Keratinocyte (primary cell): ENCODE results near the gene ABLIM2. TPM values are rescaled to one million over a fixed set of nuclear protein-coding genes. Genes with fewer than 3 reads are reported as not detected.

Source experiments
- DNase-seq: peaks from one replicate; pipeline ENCODE4 v3.0.0-alpha.2; 2011; ENCODE audit warnings: low read depth, missing footprints, low spot score
- FAIRE-seq: peaks from 2 replicates; lab custom pipeline; 2011; peaks lifted over from hg19 to GRCh38; lab: Jason Lieb, UNC
- H2AFZ ChIP-seq: 2 replicates; pipeline ENCODE4 v1.6.0; 2012; ENCODE audit warnings: low read length, control low read depth, inconsistent platforms; ENCODE audit not compliant: control insufficient read depth
- H3K27ac ChIP-seq: 2 replicates; pipeline ENCODE4 v1.5.1; 2011; ENCODE audit warnings: low read length; ENCODE audit not compliant: control insufficient read depth, insufficient read depth
- H3K27me3 ChIP-seq: 3 replicates; pipeline ENCODE4 v1.6.0; 2011; ENCODE audit warnings: low read length; ENCODE audit not compliant: control insufficient read depth, insufficient read depth; ENCODE audit errors: extremely low read depth
- H3K36me3 ChIP-seq, 2 experiments: 2 replicates in 1 of 2; 3 replicates in 1 of 2; pipeline ENCODE4 v1.5.1; 2011; ENCODE audit warnings: low read length in 2 of 2, mild to moderate bottlenecking in 1 of 2; ENCODE audit not compliant: control insufficient read depth in 2 of 2, insufficient read depth in 2 of 2; ENCODE audit errors: extremely low read depth in 1 of 2
- H3K4me1 ChIP-seq: 3 replicates; pipeline ENCODE4 v1.5.1; 2011; ENCODE audit warnings: low read length; ENCODE audit not compliant: control insufficient read depth, insufficient read depth; ENCODE audit errors: extremely low read depth
- H3K4me2 ChIP-seq: 3 replicates; pipeline ENCODE4 v1.6.0; 2011; ENCODE audit warnings: low read depth, low read length; ENCODE audit not compliant: control insufficient read depth, insufficient read depth; ENCODE audit errors: extremely low read depth
- H3K4me3 ChIP-seq, 3 experiments: fragments of 200-600 bp in 1 of 3; sonication (generic) in 1 of 3; 2 replicates in 2 of 3; 3 replicates in 1 of 3; pipeline ENCODE4 v1.5.1; 2011 to 2016; ENCODE audit warnings: low read length in 3 of 3, mild to moderate bottlenecking in 3 of 3, control low read depth in 2 of 3, inconsistent platforms in 1 of 3, low read depth in 1 of 3, mixed read lengths in 1 of 3, mixed run types in 1 of 3, moderate library complexity in 1 of 3; ENCODE audit not compliant: control insufficient read depth in 2 of 3, insufficient read depth in 2 of 3; ENCODE audit errors: extremely low read depth in 1 of 3
- H3K79me2 ChIP-seq: 2 replicates; pipeline ENCODE4 v1.6.0; 2012; ENCODE audit warnings: low read length; ENCODE audit not compliant: control insufficient read depth, insufficient read depth
- H3K9ac ChIP-seq: 3 replicates; pipeline ENCODE4 v1.6.0; 2011; ENCODE audit warnings: low read length; ENCODE audit not compliant: control insufficient read depth, insufficient read depth; ENCODE audit errors: extremely low read depth
- H3K9me1 ChIP-seq: 3 replicates; pipeline ENCODE4 v1.6.0; 2011; ENCODE audit warnings: low read length; ENCODE audit not compliant: control insufficient read depth, insufficient read depth; ENCODE audit errors: extremely low read depth
- H3K9me3 ChIP-seq: 2 replicates; pipeline ENCODE4 v1.5.1; 2012; ENCODE audit warnings: low read depth, low read length; ENCODE audit not compliant: control insufficient read depth
- H4K20me1 ChIP-seq: 3 replicates; pipeline ENCODE4 v1.6.0; 2011; ENCODE audit warnings: low read length; ENCODE audit not compliant: control insufficient read depth, insufficient read depth; ENCODE audit errors: extremely low read depth
- CTCF ChIP-seq, 3 experiments: IDR thresholded peaks in 1 of 3; conservative IDR thresholded peaks in 1 of 3; optimal IDR thresholded peaks in 1 of 3; 2 replicates in 2 of 3; 3 replicates in 1 of 3; pipeline versions ENCODE3 to v1.5.1; 2011; ENCODE audit warnings: low read length in 3 of 3, mild to moderate bottlenecking in 3 of 3, moderate library complexity in 2 of 3, control low read depth in 1 of 3, inconsistent platforms in 1 of 3; ENCODE audit not compliant: insufficient read depth in 2 of 3; ENCODE audit errors: extremely low read depth in 1 of 3
- EZH2 ChIP-seq: IDR thresholded peaks from one replicate; pipeline ENCODE4 v1.6.1; 2012; ENCODE audit warnings: inconsistent platforms, mild to moderate bottlenecking, low read length, moderate library complexity
- dilution Hi-C: fragments of 300-500 bp; cut with MboI; formaldehyde crosslinking; loops from one replicate; pipeline ENCODE4 v1.7.0; 2020; ENCODE audit warnings: low sequenced_read_pairs; ENCODE audit not compliant: extremely low pct_ligation_motif_present
- polyA plus RNA-seq, 5 experiments: library from polyadenylated mRNA; depleted of rRNA in 3 of 5; stranded (reverse) in 3 of 5; stranded (forward) in 1 of 5; unstranded in 1 of 5; fragments of >200 nt; gene quantifications; 1 replicate in 1 of 5; 2 replicates in 3 of 5; 3 replicates in 1 of 5; pipeline versions ENCODE4 v1.2.1 to v1.2.3, GENCODE V29; 2011 to 2012; ENCODE audit warnings: missing spikeins in 2 of 5, low read depth in 1 of 5, low replicate concordance in 1 of 5

The ABLIM2 gene
- polyA plus RNA-seq, 1 donor (not counting 4 experiments of a cell fraction or from before 2014, with no cell fraction given), result 0.94 TPM

DNA sequence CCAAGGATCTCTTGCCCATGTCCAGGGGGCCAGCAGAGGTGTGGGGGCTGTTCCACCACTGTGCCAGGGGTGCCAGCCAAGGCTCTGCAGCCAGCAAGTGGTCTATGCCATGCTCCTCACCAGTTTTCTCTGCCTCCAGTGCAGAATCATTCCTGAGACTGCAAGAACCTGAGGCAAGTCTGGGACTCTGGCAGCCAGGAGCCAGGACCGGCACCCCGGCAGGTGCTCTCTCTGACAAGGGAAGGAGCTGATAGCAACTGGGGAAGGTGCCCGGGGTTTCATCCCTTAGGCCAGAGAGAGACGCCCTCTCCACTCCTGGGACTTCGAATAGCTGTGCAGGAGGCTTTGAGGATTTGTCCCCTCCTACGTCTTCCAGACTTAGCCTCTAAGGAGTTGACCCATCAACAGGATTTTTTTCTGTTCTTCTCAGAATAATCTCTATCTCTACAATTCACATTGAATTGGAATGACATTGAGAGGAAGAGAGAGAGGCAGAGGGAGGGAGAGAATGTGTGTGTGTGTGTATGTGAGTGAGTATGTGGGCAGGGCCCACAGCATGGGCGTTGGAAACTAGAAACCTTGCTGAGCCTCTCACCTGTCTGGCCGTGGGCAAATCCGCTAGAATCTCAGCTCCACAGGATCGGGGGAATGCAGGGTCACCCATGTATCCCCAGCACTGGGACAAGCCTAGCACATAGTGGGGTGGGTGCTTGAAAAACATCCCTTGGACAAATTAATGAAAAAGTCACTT is 144.5 kb downstream of the ABLIM2 start:
- dilution Hi-C loops, result no loop called here
- Histone ChIP-seq H3K4me2 (no peak overlapping the region), H3K9ac (no peak overlapping the region), H3K4me3 (no peak overlapping the region), H2AFZ (no peak overlapping the region), H3K9me1 (no peaks in the 10 kb centered on the region), H3K36me3 (no peaks in the 10 kb centered on the region), H4K20me1 (no peaks in the 10 kb centered on the region), H3K79me2 (no peaks in the 10 kb centered on the region), H3K27me3 (peaks cover 32% of the 10 kb centered on the region), H3K9me3 (no peaks in the 10 kb centered on the region), H3K27ac (no peak overlapping the region), H3K4me1 (no peaks in the 10 kb centered on the region)
- no peak for DNase-seq
- no peak for TF ChIP-seq CTCF (optimal IDR thresholded peaks at IDR 0.05 in 1 of 3, IDR thresholded peaks at IDR 0.05 in 1 of 3, conservative IDR thresholded peaks at IDR 0.05 in 1 of 3; ENCODE audit: extremely low read depth in 1 of 3, insufficient read depth in 2 of 3, low read length in 3 of 3)
- no peak for TF ChIP-seq EZH2
- FAIRE-seq, result no peak

DNA sequence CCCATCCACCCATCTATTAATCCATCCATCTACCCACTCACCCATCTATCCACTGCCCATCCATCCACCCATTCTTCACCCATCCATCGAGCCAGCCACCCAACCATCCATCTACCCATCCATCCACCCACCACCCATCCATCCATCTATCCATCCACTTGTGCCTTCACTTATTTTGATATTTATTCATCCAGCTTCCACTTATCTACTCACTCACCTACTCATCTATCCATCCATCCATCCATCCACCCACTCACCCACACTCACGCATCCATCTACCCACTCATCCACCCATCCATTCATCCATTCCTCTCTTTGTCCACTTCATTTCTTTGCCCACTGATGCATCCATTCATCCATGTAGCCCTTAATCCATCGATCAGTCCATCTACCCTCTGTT is 146.1 kb downstream of the ABLIM2 start:
- no peaks in the 10 kb centered on the region for H3K79me2 ChIP-seq
- H3K4me2 ChIP-seq, result no peak overlapping the region
- no peak overlapping the region for H2AFZ ChIP-seq
- DNase-seq (no peak), FAIRE-seq (no peak)
- dilution Hi-C loops, result no loop called here
- peaks cover 34% of the 10 kb centered on the region for H3K27me3 ChIP-seq
- H3K4me3 ChIP-seq, result no peak overlapping the region
- H3K4me1 ChIP-seq, result no peaks in the 10 kb centered on the region
- TF ChIP-seq EZH2 (no peak), CTCF (optimal IDR thresholded peaks at IDR 0.05 in 1 of 3, IDR thresholded peaks at IDR 0.05 in 1 of 3, conservative IDR thresholded peaks at IDR 0.05 in 1 of 3; ENCODE audit: extremely low read depth in 1 of 3, insufficient read depth in 2 of 3, low read length in 3 of 3) (no peak)
- no peaks in the 10 kb centered on the region for H3K9me1 ChIP-seq
- H3K27ac ChIP-seq, result no peak overlapping the region
- no peaks in the 10 kb centered on the region for H4K20me1 ChIP-seq
- no peaks in the 10 kb centered on the region for H3K36me3 ChIP-seq
- no peak overlapping the region for H3K9ac ChIP-seq
- no peaks in the 10 kb centered on the region for H3K9me3 ChIP-seq
